Sigmoid colon (tissue), 7 donors: ENCODE measurements around the gene PELI1. TPM values are rescaled to one million over a fixed set of nuclear protein-coding genes. Genes with fewer than 3 reads are reported as not detected.

ENCODE experiments used
- DNase-seq: peaks from one replicate; pipeline ENCODE4 v3.0.0-alpha.2; 2019
- H3K27ac ChIP-seq, 4 donors: fragments of 200-600 bp; sonication (generic); one replicate each; pipeline ENCODE4 v1.5.1; 2016 to 2019; ENCODE audit warnings: mild to moderate bottlenecking in 1 of 4
- H3K27me3 ChIP-seq, 3 donors: fragments of 200-600 bp; sonication (generic); one replicate each; pipeline ENCODE4 v1.5.1; 2019; ENCODE audit warnings: mild to moderate bottlenecking in 1 of 3
- H3K36me3 ChIP-seq, 4 donors: fragments of 200-600 bp; sonication (generic); one replicate each; pipeline ENCODE4 v1.5.1; 2016 to 2019
- H3K4me1 ChIP-seq, 4 donors: fragments of 200-600 bp; sonication (generic); one replicate each; pipeline ENCODE4 v1.5.1; 2017 to 2019
- H3K4me3 ChIP-seq, 4 donors: fragments of 200-600 bp; sonication (generic); one replicate each; pipeline ENCODE4 v1.5.1; 2017 to 2019; ENCODE audit warnings: mild to moderate bottlenecking in 2 of 4, moderate library complexity in 1 of 4
- H3K9me3 ChIP-seq, 4 donors: fragments of 200-600 bp in 3 of 4; sonication (generic) in 3 of 4; one replicate each; pipeline versions ENCODE4 v1.5.1 to v1.6.1; 2013 to 2019
- EP300 ChIP-seq, 4 donors: sonication (generic); formaldehyde crosslinking; IDR thresholded peaks; one replicate each; pipeline ENCODE4 v1.6.1; 2017; ENCODE audit warnings: antibody characterized with exemption in 4 of 4
- POLR2A ChIP-seq, 2 donors: fragments of 450-650 bp; IDR thresholded peaks; one replicate each; pipeline ENCODE4 v1.6.1; 2016; ENCODE audit warnings: antibody characterized with exemption in 2 of 2, mild to moderate bottlenecking in 2 of 2, moderate library complexity in 2 of 2
- POLR2AphosphoS5 ChIP-seq, 4 donors: sonication (generic); formaldehyde crosslinking; IDR thresholded peaks; one replicate each; pipeline ENCODE4 v1.6.1; 2017; ENCODE audit warnings: antibody characterized with exemption in 4 of 4
- WGBS, 2 donors: extraction: QIAGEN DNeasy Blood & Tissue Kit; methylation state at CpG; one replicate each; pipeline ENCODE4 v1.1.7; 2013; 5-methylcytosine and 5-hydroxymethylcytosine counted together
- intact Hi-C: fragments of 100-400 bp; cut with DNase I; formaldehyde crosslinking; loops from one replicate; pipeline ENCODE4 v1.15.1; 2023
- polyA plus RNA-seq, 3 donors: library from polyadenylated mRNA; stranded (reverse); fragments of 200-250 nt; gene quantifications; one replicate each; pipeline ENCODE4 v1.2.3, GENCODE V29; 2013
- total RNA-seq, 4 donors: library from RNA; depleted of rRNA; stranded (reverse); fragments of >200 nt; gene quantifications; one replicate each; pipeline ENCODE4 v1.1.0, GENCODE V29; 2016
- TF ChIP-seq, protein P1 (sequence below), 4 experiments: fragments of 450-650 bp in 3 of 4; fragments of 200-600 bp in 1 of 4; IDR thresholded peaks; one replicate each; pipeline ENCODE4 v1.5.1; 2016 to 2019; ENCODE audit warnings: antibody characterized with exemption in 4 of 4, mild to moderate bottlenecking in 3 of 4, moderate library complexity in 2 of 4
- donor health status: healthy with polysubstance abuse.
- donor health status: Bipolar disorder and iron deficiency.
- donor health status: healthy.

Gene PELI1
- 10 to 100 TPM; 22.0 to 30.8 (median 24.9) TPM for total RNA-seq
- polyA plus RNA-seq, result 10 to 100 TPM; 18.6 to 30.5 (median 21.5) TPM

DNA sequence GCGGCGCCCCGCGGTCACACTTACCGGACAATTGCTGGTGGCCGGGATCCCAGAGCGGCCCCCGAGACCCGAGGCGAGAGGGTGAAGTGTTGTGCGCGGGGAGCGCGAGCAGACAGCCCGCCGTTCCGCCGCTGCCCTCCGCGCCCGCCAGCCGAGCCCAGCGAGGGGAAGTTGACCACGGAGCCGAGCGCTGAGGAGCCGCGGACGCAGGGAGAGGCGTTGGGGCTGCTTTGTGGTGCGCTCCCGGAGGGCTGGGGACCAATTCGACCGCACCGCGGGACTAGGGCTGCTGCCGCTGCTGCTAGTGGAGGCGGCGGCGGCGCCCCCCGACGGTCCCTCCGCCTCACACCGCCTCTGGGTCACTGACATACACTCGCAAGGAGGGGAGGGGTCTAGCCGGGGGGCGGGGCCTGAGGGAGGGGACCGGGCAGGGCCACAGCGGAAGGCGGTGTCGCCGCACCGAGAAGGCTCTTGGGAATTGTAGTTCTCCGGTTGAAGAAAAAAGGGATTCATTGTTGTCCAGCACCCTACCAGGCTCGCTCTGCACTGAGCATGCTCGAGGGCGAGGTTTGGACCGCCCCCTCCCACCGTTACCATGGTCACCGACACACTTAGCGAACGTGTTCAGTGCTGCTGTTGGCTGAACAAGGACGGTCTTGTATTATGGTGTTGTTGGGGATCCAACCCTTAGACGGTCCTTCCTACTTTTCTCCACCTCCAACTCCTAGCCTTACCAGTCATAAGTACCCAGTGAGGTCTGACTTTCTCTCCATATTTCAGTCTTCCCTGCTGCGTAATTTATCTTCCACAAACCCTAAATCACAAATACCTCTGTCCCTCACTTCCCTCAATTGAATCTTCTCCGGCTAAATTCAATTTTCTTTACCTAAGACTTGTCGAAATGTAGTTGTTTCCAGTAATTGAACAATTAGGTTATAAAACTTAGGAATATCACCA, at the start of gene PELI1:
Gene PELI1 (minus strand): TSS at position 364 of the 957 bp plus-strand sequence. CDS start 36,110 bp downstream, outside the sequence.
- Histone ChIP-seq H3K27ac (peak within 1 kb of the TSS; percentile 97 to 99 (median 98)), H3K4me1 (peaks cover 0 to 30% (median 26%) of the 10 kb centered on the region in 4 donors), H3K4me3 (peak within 1 kb of the TSS; percentile 78 to 99 (median 92)), H3K9me3 (no peaks in the 10 kb centered on the region), H3K36me3 (no peaks in the 10 kb centered on the region), H3K27me3 (no peaks in the 10 kb centered on the region)
- peak; percentile 98 for DNase-seq
- peak; percentile 96 to 97 for TF ChIP-seq POLR2A (IDR thresholded peaks at IDR 0.05)
- peak in 1 of 4 donors; percentile 13 for TF ChIP-seq EP300 (IDR thresholded peaks at IDR 0.05)
- TF ChIP-seq, protein P1, sequence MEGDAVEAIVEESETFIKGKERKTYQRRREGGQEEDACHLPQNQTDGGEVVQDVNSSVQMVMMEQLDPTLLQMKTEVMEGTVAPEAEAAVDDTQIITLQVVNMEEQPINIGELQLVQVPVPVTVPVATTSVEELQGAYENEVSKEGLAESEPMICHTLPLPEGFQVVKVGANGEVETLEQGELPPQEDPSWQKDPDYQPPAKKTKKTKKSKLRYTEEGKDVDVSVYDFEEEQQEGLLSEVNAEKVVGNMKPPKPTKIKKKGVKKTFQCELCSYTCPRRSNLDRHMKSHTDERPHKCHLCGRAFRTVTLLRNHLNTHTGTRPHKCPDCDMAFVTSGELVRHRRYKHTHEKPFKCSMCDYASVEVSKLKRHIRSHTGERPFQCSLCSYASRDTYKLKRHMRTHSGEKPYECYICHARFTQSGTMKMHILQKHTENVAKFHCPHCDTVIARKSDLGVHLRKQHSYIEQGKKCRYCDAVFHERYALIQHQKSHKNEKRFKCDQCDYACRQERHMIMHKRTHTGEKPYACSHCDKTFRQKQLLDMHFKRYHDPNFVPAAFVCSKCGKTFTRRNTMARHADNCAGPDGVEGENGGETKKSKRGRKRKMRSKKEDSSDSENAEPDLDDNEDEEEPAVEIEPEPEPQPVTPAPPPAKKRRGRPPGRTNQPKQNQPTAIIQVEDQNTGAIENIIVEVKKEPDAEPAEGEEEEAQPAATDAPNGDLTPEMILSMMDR (IDR thresholded peaks at IDR 0.05), result peak in 1 of 4 experiments; percentile 7
- TF ChIP-seq POLR2AphosphoS5 (IDR thresholded peaks at IDR 0.05), result peak; percentile 99 to 100 (median 99)
- 4 to 5% methylated on average over 68 of the region's 68 CpGs for WGBS, 2 donors
- intact Hi-C loops, result loop anchor here (1.0 to 5.0 kb wide), 6 partner anchors 58 to 183 kb away; no protein-coding TSS in a partner anchor

DNA sequence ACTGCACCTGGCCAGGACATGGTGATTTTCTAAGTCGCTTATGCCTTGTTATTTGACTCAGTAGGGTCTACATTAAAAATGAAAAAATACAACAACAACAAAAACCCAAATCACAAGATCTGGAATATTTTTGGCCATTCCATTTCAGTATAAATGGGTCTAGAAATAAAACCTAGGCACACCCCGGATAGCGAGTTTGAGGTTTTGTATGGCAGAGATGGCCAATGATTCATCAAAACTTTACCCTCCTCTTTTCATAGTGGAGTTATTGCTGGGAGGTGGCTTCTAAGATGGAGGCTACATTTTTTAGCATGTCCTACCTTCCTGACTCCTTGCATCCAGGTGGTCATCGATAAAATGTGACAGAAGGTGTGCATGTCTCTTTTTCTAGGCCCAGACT, 49.3 kb upstream of the PELI1 start:
- intact Hi-C loops, result no loop called here
- Histone ChIP-seq H3K4me3 (no peak overlapping the region), H3K4me1 (no peaks in the 10 kb centered on the region), H3K9me3 (no peaks in the 10 kb centered on the region), H3K27me3 (no peaks in the 10 kb centered on the region), H3K36me3 (no peaks in the 10 kb centered on the region), H3K27ac (no peak overlapping the region)
- no peak for DNase-seq
- 92 to 94% methylated on average over 4 of the region's 4 CpGs for WGBS, 2 donors
- TF ChIP-seq POLR2A (IDR thresholded peaks at IDR 0.05) (no peak), EP300 (IDR thresholded peaks at IDR 0.05) (no peak), POLR2AphosphoS5 (IDR thresholded peaks at IDR 0.05) (no peak)
- TF ChIP-seq, protein P1 (IDR thresholded peaks at IDR 0.05), result no peak

- intact Hi-C loops, result no loop called here
- 60 to 77% methylated on average over 6 of the region's 6 CpGs for WGBS, 2 donors
- TF ChIP-seq POLR2AphosphoS5 (IDR thresholded peaks at IDR 0.05) (peak in 2 of 4 donors; percentile 16 to 57), EP300 (IDR thresholded peaks at IDR 0.05) (no peak), POLR2A (IDR thresholded peaks at IDR 0.05) (no peak)
- TF ChIP-seq, protein P1 (IDR thresholded peaks at IDR 0.05), result no peak
- DNase-seq, result peak; percentile 72
- Histone ChIP-seq H3K4me3 (no peak overlapping the region), H3K27me3 (no peaks in the 10 kb centered on the region), H3K27ac (peak overlapping the region in 3 of 4 donors; percentile 49 to 61 (median 55)), H3K4me1 (no peaks in the 10 kb centered on the region), H3K36me3 (no peaks in the 10 kb centered on the region), H3K9me3 (no peaks in the 10 kb centered on the region)
Measured at GRCh38 chr2:64192664-64193105, 48.5 kb upstream of the PELI1 start.

- H3K36me3 ChIP-seq, result no peaks in the 10 kb centered on the region
- intact Hi-C loops, result no loop called here
- TF ChIP-seq, protein P1 (IDR thresholded peaks at IDR 0.05), result no peak
- peak in 1 of 4 donors; percentile 19 for TF ChIP-seq POLR2AphosphoS5 (IDR thresholded peaks at IDR 0.05)
- H3K9me3 ChIP-seq, result no peaks in the 10 kb centered on the region
- no peaks in the 10 kb centered on the region for H3K4me1 ChIP-seq
- WGBS, 2 donors, result 73 to 95% methylated on average over 6 of the region's 6 CpGs
- no peak overlapping the region for H3K4me3 ChIP-seq
- H3K27me3 ChIP-seq, result no peaks in the 10 kb centered on the region
- peak overlapping the region in 3 of 4 donors; percentile 49 to 61 (median 55) for H3K27ac ChIP-seq
- no peak for DNase-seq
Measured at GRCh38 chr2:64192125-64192479, 47.9 kb upstream of the PELI1 start.
